Peyer's patch (tissue), 4 donors: ENCODE data around the gene KIN.

Source experiments
- POLR2A ChIP-seq, 2 donors: fragments of 450-650 bp; IDR thresholded peaks; one replicate each; pipeline ENCODE4 v1.5.1; 2017; ENCODE audit warnings: antibody characterized with exemption in 2 of 2, mild to moderate bottlenecking in 2 of 2, moderate library complexity in 2 of 2
- TF ChIP-seq, protein P1 (sequence below), 6 experiments: fragments of 450-650 bp in 4 of 6; fragments of 200-600 bp in 2 of 6; sonication (generic) in 1 of 6; IDR thresholded peaks; one replicate each; pipeline ENCODE4 v1.5.1; 2017 to 2019; ENCODE audit warnings: antibody characterized with exemption in 6 of 6, mild to moderate bottlenecking in 3 of 6, moderate library complexity in 1 of 6

DNA sequence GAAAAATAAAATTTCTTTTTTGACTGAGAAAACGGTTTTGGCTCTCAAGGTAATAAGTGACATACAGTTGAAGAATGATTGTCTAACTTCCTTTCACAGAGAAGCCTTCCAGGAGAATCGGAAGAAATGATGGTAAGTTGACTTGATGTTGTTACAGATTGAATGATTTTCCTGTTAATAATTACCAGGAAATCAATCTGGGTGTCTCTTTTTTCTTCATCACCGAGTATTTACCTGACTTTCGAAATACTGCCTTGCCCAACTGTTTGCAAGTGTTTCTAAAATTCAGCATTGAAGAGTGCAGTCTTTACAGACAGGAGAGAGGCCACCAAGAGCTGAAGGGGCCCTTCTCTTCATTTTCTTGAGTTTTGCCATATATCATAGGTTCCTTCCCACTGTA, 80.7 kb downstream of the KIN start:
- TF ChIP-seq, protein P1, sequence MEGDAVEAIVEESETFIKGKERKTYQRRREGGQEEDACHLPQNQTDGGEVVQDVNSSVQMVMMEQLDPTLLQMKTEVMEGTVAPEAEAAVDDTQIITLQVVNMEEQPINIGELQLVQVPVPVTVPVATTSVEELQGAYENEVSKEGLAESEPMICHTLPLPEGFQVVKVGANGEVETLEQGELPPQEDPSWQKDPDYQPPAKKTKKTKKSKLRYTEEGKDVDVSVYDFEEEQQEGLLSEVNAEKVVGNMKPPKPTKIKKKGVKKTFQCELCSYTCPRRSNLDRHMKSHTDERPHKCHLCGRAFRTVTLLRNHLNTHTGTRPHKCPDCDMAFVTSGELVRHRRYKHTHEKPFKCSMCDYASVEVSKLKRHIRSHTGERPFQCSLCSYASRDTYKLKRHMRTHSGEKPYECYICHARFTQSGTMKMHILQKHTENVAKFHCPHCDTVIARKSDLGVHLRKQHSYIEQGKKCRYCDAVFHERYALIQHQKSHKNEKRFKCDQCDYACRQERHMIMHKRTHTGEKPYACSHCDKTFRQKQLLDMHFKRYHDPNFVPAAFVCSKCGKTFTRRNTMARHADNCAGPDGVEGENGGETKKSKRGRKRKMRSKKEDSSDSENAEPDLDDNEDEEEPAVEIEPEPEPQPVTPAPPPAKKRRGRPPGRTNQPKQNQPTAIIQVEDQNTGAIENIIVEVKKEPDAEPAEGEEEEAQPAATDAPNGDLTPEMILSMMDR (IDR thresholded peaks at IDR 0.05): no peak
- TF ChIP-seq POLR2A (IDR thresholded peaks at IDR 0.05): no peak
